Measurements from ENCODE around the gene FARP2.
"Not testable (repeated sequence)": the region's sequence is repeated elsewhere in the genome, so short reads cannot be mapped to it uniquely, and the experiment has no call there.

Gene FARP2

DNA sequence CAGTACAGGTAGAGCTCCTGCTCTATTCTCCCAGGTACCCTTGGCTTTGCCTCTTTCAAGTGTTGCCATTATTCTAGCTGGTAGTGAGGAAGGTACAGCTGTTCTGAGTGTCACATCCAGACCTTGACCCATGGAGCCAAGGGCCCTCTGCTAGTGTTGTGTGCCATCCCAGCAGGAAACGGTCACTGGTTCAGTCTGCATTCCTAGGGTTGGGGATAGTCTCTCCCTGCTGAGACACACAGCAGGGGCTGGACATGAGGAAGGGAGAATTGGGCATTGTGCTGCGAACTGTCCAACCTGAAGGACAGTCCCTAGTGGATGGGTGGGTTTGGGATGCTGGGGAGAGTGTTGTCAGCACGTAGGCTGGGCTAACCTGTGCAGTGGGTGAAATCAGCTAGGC, 59.1 kb downstream of the FARP2 start:
- H3K4me3 ChIP-seq (ENCODE audit: low read depth, low read length), result no peak overlapping the region
- no peak for DNase-seq (ENCODE audit: low read depth)
- no peak for TF ChIP-seq POLR2A (IDR thresholded peaks at IDR 0.05; ENCODE audit: extremely low read depth, insufficient read length)
- TF ChIP-seq, protein P1, sequence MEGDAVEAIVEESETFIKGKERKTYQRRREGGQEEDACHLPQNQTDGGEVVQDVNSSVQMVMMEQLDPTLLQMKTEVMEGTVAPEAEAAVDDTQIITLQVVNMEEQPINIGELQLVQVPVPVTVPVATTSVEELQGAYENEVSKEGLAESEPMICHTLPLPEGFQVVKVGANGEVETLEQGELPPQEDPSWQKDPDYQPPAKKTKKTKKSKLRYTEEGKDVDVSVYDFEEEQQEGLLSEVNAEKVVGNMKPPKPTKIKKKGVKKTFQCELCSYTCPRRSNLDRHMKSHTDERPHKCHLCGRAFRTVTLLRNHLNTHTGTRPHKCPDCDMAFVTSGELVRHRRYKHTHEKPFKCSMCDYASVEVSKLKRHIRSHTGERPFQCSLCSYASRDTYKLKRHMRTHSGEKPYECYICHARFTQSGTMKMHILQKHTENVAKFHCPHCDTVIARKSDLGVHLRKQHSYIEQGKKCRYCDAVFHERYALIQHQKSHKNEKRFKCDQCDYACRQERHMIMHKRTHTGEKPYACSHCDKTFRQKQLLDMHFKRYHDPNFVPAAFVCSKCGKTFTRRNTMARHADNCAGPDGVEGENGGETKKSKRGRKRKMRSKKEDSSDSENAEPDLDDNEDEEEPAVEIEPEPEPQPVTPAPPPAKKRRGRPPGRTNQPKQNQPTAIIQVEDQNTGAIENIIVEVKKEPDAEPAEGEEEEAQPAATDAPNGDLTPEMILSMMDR (IDR thresholded peaks at IDR 0.05; ENCODE audit: low read depth, low read length), result no peak
- TF ChIP-seq, protein P2, sequence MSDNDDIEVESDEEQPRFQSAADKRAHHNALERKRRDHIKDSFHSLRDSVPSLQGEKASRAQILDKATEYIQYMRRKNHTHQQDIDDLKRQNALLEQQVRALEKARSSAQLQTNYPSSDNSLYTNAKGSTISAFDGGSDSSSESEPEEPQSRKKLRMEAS (IDR thresholded peaks at IDR 0.05; ENCODE audit: low read depth, low read length), result no peak
- TF ChIP-seq MYC (IDR thresholded peaks at IDR 0.05; ENCODE audit: low read depth, low read length), result no peak

DNA sequence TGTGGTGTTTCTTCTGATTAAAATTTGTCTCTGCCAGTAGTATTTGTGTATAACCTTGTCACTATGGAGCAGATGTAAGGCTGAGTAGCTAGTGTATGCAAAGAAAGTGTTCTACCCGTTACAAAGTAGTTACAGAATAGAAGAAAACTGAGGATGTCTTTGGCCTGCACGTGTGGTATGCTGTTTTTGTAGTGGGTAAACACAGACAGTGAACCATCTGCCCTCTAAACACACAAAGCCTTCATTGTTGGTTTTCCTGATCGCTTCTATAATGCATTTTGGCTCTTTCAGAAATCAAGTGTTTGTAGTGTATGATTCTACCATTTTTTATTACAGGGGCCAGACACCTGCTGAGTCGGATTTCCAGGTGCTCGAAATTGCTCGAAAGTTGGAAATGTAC, 61.5 kb downstream of the FARP2 start:
- TF ChIP-seq, protein P1 (IDR thresholded peaks at IDR 0.05; ENCODE audit: low read depth, low read length), result no peak
- TF ChIP-seq POLR2A (IDR thresholded peaks at IDR 0.05; ENCODE audit: extremely low read depth, insufficient read length) (no peak), MYC (IDR thresholded peaks at IDR 0.05; ENCODE audit: low read depth, low read length) (no peak)
- TF ChIP-seq, protein P2 (IDR thresholded peaks at IDR 0.05; ENCODE audit: low read depth, low read length), result no peak
- DNase-seq (ENCODE audit: low read depth), result no peak
- no peak overlapping the region for H3K4me3 ChIP-seq (ENCODE audit: low read depth, low read length)

DNA sequence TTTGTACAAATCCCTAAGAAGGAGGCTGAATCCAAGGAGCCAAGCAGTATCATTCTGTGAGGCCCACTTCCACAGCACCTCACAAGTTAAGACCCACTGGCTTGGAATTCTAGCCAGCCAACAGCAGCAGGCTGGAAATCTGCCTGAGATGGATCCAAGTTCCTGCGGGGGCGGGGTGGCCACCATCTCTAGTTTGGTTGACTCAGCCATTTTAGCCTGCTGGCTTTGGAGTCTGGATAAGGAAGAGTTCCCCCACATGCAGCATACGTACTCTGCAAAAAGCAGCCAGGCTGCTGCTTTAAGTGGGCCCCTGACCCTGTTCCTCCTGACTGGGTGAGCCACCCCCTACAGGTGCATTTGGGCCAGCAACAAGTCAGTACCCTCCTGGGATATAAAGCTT, 65.2 kb downstream of the FARP2 start:
- no peak overlapping the region for H3K4me3 ChIP-seq (ENCODE audit: low read depth, low read length)
- no peak for DNase-seq (ENCODE audit: low read depth)
- TF ChIP-seq POLR2A (IDR thresholded peaks at IDR 0.05; ENCODE audit: extremely low read depth, insufficient read length) (no peak), MYC (IDR thresholded peaks at IDR 0.05; ENCODE audit: low read depth, low read length) (no peak)
- TF ChIP-seq, protein P1 (IDR thresholded peaks at IDR 0.05; ENCODE audit: low read depth, low read length), result no peak
- TF ChIP-seq, protein P2 (IDR thresholded peaks at IDR 0.05; ENCODE audit: low read depth, low read length), result no peak

DNA sequence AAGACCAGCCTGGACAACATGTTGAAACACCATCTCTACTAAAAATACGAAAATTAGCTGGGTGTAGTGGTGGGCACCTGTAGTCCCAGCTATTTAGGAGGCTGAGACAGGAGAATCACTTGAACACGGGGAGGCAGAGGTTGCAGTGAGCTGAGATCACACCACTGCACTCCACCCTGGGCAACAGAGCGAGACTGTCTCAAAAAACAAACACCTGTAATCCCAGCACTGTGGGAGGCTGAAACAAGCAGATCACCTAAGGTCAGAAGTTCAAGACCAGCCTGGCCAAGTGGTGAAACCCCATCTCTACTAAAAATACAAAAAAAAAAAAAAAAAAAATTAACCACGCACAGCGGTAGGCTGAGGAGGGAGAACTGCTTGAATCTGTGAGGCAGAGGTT, 65.9 kb downstream of the FARP2 start:
- DNase-seq (ENCODE audit: low read depth); H3K4me3 ChIP-seq (ENCODE audit: low read depth, low read length): not testable (repeated sequence)

DNA sequence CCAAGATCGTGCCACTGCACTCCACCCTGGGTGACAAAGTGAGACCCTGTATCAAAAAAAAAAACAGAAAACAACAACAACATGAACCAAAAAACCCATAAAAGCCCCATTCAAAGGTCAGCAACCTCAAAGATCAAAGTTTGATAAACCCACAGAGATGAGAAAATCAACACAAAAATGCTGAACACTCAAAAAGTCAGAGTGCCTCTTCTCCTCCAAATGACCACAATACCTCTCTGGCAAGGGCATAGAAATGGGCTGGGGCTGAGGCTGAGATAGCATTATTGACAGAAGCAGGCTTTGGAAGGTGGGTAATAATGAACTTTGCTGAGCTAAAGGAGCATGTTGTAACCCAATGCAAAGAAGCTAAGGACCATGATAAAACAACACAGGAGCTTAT, 66.3 kb downstream of the FARP2 start:
- no peak overlapping the region for H3K4me3 ChIP-seq (ENCODE audit: low read depth, low read length)
- no peak for DNase-seq (ENCODE audit: low read depth)
- TF ChIP-seq POLR2A (IDR thresholded peaks at IDR 0.05; ENCODE audit: extremely low read depth, insufficient read length) (no peak), MYC (IDR thresholded peaks at IDR 0.05; ENCODE audit: low read depth, low read length) (no peak)
- TF ChIP-seq, protein P2 (IDR thresholded peaks at IDR 0.05; ENCODE audit: low read depth, low read length), result no peak
- TF ChIP-seq, protein P1 (IDR thresholded peaks at IDR 0.05; ENCODE audit: low read depth, low read length), result no peak

DNA sequence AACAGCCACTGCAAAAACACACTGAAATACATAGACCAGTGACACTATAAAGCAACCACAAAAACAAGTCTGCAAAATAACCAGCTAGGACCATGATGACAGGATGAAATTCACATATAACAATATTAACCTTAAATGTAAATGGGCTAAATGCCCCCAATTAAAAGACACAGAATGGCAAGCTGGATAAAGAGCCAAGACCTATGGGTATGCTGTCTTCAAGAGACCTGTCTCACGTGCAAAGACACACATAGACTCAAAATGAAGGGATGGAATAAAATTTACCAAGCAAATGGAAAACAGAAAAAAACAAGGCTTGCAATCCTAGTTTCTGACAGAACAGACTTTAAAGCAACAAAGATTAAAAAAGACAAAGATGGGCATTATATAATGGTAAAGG, 67.4 kb downstream of the FARP2 start:
- DNase-seq (ENCODE audit: low read depth), result not testable (repeated sequence)

DNA sequence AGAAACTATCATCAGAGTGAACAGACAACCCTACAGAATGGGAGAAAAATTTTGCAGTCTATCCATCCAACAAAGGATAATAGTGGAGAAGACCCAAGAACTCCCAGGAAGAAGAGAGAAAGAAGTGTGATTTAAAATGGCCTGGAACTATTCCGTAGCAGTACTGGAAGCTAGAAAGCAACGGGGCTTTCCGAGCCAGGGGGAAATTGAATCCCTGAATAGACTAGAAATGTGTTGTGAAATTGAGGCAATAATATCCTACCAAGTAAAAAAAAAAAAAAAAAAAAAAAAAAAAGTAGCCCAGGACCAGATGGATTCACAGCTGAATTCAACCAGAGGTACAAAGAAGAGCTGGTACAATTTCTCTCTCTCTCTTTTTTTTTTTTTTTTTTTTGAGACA, 69.3 kb downstream of the FARP2 start:
- no peak for DNase-seq (ENCODE audit: low read depth)
- TF ChIP-seq, protein P1 (IDR thresholded peaks at IDR 0.05; ENCODE audit: low read depth, low read length), result no peak
- no peak for TF ChIP-seq MYC (IDR thresholded peaks at IDR 0.05; ENCODE audit: low read depth, low read length)
- TF ChIP-seq POLR2A (IDR thresholded peaks at IDR 0.05; ENCODE audit: extremely low read depth, insufficient read length), result no peak
- TF ChIP-seq, protein P2 (IDR thresholded peaks at IDR 0.05; ENCODE audit: low read depth, low read length), result no peak
- H3K4me3 ChIP-seq (ENCODE audit: low read depth, low read length), result no peak overlapping the region

More for the DNA sequence above, 67.4 kb downstream of the FARP2 start:
- H3K4me3 ChIP-seq (ENCODE audit: low read depth, low read length), result not testable (repeated sequence)
